GM19324 (cell line): ENCODE measurements around the gene PIK3CB.
"Not testable (repeated sequence)": the region's sequence is repeated elsewhere in the genome, so short reads cannot be mapped to it uniquely, and the experiment has no call there.

Experiments used
- ATAC-seq: cut with Tn5 transposase; IDR thresholded peaks from one replicate; pipeline ENCODE4 v1.9.1; 2021; ENCODE audit warnings: mild to moderate bottlenecking, moderate library complexity; ENCODE audit not compliant: unreplicated experiment, low FRiP score

The PIK3CB gene

GRCh38 chr3:138809500-138810256 is 25.1 kb downstream of the PIK3CB start:
- ATAC-seq, result no peak

DNA sequence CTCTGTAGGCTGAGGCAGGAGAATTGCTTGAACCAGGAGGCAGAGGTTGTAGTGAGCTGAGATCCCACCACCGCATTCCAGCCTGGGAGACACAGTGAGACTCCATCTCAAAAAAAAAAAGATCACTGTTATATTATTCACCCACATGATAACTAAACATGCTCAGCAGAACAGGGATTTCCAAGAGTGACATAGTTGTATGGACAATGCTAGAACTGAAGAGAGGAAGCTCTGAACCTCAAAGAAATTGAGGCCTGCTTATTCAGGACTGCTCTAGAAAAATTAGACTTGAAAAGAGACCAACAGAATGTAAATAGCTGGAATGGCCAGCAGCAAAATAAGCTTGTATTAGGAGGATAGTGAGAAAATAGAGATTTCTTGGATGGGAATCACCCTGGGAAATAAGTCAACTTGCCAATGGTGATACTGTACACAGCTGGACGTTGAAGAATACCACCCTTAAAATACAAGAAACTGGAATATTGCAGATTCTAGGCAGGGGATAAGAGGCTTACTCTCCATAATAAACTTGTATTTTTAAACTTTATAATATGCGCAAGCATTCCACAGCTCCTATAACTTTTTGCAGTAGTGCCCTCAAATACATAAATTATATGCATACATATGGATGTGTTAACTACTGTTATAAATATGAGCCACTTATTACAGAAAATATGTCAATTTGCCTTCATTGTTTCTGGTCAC is 28.2 kb downstream of the PIK3CB start:
- ATAC-seq, result no peak

GRCh38 chr3:138803006-138803653 is 31.6 kb downstream of the PIK3CB start:
- ATAC-seq, result no peak

DNA sequence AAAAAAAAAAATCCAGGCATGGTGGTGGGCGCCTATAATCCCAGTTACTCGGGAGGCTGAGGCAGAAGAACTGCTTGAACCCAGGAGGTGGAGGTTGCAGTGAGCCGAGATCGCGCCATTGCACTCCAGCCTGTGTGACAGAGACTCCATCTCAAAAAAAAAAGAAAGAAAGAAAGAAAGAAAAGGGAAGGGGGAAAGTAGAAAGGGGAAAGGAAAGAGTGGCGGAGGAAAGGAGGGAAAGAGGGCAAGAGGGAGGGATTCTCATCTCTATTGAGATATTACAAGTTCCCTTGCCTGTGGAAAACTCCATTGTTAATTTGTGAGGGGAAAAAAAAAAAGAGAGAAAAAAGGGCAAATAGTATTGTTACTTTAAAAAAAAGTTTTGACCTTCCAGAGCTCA is 32.5 kb downstream of the PIK3CB start:
- ATAC-seq, result not testable (repeated sequence)

GRCh38 chr3:138801792-138802191 is 32.9 kb downstream of the PIK3CB start:
- ATAC-seq, result no peak

GRCh38 chr3:138800248-138800647 is 34.5 kb downstream of the PIK3CB start:
- no peak for ATAC-seq

DNA sequence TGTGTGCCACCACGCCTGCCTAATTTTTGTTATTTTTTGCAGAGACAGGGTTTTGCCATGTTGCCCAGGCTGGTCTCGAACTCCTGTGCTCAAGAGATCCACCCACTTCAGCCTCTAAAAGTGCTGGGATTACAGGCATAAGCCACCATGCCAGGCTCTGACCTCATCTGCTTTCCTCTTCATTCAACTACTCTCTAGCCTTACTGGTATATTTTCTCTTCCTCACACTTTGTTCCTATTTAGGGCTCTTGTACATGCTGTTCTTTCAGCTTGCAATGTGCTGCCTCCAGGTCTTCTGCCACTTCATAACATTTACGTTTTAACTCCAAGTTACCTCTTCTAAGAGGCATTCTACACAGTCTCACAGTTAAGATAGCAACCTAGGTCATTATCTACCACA is 34.9 kb downstream of the PIK3CB start:
- ATAC-seq, result no peak

GRCh38 chr3:138797508-138798038 is 37.2 kb downstream of the PIK3CB start:
- no peak for ATAC-seq

DNA sequence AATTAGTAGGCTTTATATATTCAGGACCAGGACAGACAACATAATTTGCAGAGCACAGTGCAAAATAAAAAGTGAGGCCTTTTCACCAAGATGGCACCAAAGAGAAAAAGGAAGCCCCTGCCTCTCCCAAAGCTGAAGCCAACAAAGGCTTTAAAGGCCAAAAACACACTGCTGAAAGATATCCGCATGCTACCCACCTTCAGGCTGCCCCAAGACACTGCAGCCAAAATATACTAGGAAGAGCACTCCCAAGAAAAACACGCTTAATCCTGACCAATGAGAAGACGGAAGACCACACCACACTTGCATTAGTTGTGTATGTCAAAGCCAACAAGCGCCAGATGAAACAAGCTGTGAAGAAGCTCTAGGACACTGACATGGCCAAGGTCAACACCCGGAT is 38.0 kb downstream of the PIK3CB start:
- no peak for ATAC-seq

GRCh38 chr3:138786788-138787271 is 47.9 kb downstream of the PIK3CB start:
- no peak for ATAC-seq

- no peak for ATAC-seq
Observed at GRCh38 chr3:138785951-138786350, 48.8 kb downstream of the PIK3CB start.

- ATAC-seq, result not testable (repeated sequence)
Observed at GRCh38 chr3:138785362-138785857, 49.3 kb downstream of the PIK3CB start.

DNA sequence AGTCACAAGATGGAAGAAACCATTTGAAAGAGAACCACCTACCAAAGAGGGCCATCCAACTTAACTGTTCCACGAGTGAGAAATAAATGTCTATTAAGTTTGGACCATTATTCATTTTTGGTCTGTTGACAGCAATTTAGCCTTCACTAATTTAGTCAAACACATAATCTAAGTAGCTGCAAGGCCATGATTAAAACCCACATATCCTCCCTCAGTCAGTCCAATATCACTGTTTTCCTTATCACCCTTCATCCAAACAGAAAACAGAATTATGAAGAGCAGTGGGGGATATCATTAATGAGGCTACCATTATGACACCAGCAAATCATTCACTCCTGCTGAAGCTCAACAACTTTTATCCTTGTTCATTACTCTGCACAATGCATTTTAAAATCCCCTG is 52.0 kb downstream of the PIK3CB start:
- no peak for ATAC-seq

DNA sequence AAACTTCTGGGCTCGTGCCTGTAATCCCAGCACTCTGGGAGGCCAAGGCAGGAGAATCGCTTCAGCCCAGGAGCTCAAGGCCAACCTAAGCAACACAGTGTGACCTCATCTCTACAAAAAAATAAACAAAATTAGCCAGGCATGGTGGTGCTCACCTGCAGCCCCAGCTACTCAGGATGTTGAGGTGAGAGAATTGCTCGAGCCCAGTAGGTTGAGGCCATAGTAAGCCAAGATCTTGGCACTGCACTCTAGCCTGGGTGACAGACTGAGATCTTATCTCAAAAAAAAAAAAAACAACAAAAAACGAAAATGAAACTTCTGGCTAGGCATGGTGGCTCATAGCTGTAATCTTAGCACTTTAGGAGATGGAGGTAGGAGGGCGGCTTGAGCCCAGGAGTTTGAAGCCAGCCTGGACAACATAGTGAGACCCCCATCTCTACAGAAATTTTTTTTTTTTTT is 53.7 kb downstream of the PIK3CB start:
- ATAC-seq, result peak; percentile 78

- ATAC-seq, result no peak
Observed at GRCh38 chr3:138778643-138779042, 56.1 kb downstream of the PIK3CB start.

DNA sequence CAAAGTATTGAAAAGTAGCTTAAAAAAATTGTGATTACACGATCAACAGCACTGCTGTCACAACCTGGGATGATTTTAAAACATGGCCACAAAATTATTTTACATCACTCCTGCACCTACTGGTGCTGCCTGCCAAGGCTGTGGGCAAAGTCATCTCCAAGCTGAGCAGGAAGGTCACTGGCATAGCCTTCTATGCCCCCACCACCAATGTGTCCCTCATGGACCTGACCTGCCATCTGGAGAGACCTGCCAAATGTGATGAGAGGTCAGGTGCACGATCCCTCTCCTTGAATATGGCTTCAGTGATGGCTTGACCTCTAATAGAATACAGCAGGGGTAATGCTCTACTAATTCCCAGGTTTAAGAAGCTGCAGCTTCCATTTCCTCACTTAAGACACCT is 57.8 kb downstream of the PIK3CB start:
- no peak for ATAC-seq

- ATAC-seq, result no peak
Observed at GRCh38 chr3:138775254-138775595, 59.5 kb downstream of the PIK3CB start.

- no peak for ATAC-seq
Observed at GRCh38 chr3:138774529-138775253, 60.0 kb downstream of the PIK3CB start.

GRCh38 chr3:138771585-138771984 is 63.1 kb downstream of the PIK3CB start:
- no peak for ATAC-seq

DNA sequence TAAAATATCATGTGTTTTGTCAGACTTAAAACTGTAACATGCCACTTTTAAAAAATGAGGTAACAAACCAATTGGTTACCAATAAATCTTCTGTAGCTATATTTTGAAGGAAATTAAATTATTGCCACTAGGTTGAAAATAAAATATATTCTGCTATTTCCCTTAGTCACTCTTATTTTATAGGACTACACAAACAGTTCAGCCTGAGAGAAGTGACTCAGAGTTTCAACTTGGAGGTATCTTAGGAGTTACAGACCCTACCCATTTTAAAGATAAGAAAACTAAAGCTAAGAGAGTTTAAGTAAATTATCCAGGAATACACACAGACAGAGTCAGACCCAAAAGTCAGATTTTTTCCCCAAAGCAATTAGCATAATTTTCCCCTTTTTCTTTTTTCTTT is 65.1 kb downstream of the PIK3CB start:
- no peak for ATAC-seq
